NT2/D1 (cell line): Measurements from ENCODE around the gene ANKAR.

Source experiments
- SUZ12 ChIP-seq: IDR thresholded peaks from 2 replicates; pipeline ENCODE4 v1.6.1; 2011; ENCODE audit not compliant: insufficient read length, insufficient read depth; ENCODE audit errors: extremely low read depth
- YY1 ChIP-seq: IDR thresholded peaks from 2 replicates; pipeline ENCODE4 v1.6.1; 2011; ENCODE audit not compliant: insufficient read length, insufficient read depth

GRCh38 chr2:189641002-189641401 is 33.5 kb upstream of the ANKAR start:
- TF ChIP-seq SUZ12 = no peak
- TF ChIP-seq YY1 = no peak
